ENCODE data around the gene MYO1A.

Gene MYO1A

DNA sequence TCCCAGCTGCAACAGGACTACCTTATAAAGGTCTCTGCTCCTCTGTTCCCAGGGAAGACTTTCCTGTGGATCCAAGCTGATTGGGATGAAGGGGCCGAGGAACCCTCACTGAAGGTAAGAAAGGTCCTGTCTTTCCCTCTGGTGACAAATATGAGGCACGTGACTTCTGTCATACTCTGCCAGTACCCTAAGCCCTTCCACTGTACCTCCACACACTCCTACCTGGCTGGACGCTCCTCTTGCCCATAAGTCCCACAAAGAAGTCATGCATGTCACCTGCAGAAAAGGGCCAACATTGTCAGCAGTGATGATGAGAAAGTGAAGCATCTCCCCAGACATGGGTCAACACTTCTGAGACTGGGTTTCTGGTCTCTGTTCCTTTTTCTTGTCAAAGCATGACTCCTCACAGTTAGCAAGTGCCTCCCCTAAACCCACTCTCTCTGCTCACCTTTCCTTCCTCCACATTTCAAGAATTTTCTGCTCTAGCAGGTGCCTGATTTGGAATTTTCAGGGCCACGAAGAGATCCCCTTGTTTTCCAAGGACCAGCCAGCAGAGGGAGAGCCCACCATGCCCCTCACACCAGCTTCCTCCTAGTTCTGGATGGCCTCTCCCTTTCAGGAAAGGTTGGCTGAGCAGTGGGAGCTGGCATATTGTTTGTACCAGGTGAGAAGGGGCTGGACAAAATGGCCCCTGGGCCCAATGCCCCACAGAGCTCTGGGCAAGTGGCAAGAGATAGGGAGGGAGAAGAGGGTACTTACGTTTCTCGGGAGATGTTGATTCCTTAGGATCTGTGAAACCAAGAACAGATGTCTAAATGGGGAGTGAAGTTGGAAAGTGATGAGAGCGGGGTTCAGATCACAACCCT is 37.1 kb downstream of the MYO1A start:
- DNase-seq = no peak

- no peak for DNase-seq
These were observed 38.2 kb downstream of the MYO1A start for GRCh38 chr12:57011438-57012424.

GRCh38 chr12:57010627-57011247 is 39.2 kb downstream of the MYO1A start:
- DNase-seq = no peak

DNA sequence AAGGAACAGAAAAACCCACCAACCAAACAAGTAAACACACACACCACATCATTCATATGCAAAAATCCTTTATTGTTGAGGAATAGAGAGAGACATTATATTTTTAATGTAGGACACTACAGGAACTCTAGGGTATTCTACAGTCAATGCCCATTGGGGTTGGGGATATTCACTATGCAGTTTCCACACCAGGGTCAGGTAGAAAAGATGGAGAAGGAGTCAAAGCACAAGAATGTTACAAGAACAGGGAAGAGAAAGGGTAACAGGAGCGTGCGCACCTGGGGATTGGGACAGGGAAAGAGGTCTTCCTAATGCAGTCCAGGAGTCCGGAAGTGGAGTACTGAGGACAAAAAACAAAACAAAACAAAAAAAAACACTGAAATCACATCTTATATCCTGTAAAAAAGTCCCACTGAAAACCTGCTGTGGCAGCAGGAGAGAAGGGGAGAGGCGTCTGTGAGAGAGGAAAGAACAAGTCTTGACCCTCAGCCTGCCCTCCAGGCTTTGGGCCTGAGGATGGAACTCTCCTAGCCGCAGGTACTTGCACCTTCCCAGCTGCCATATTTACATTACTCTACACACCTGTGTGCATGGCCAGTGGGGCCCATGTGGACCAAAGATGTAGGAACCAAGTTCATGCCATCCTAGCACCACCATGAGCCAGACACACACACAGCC is 39.8 kb downstream of the MYO1A start:
- no peak for DNase-seq

- peak; percentile 67 for DNase-seq
These were observed 41.8 kb downstream of the MYO1A start for GRCh38 chr12:57008178-57008577.

DNA sequence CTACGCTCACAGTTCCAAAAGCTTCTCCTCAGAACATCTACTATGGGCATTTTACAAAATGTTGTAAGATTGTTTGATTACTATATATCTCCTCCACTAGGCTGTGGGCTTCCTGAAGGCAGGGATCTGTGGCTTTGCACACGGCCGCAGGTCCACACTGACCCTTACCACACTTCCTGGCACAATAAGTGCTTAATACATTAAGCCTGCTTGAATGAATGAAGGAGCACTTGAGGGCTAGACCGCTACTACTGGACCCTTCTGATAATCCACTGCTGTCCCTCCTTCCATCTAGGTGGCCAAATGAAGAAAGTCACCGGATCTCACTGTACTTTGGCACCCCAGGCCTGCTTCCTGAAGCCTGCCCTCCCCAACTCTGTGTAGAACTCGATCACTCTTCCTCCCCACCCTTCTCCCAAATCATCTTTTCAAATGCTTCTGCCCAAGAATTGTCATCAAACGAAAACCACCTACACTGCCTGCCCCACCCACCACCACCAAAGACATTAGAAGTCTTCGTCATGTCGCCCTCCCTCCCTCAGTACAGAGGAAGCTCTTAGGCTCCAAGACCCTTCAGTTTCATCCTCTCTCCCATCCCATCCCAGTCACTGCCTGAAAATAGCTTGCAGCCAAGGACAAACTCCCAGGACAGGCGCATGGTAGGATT is 43.0 kb downstream of the MYO1A start:
- no peak for DNase-seq

DNA sequence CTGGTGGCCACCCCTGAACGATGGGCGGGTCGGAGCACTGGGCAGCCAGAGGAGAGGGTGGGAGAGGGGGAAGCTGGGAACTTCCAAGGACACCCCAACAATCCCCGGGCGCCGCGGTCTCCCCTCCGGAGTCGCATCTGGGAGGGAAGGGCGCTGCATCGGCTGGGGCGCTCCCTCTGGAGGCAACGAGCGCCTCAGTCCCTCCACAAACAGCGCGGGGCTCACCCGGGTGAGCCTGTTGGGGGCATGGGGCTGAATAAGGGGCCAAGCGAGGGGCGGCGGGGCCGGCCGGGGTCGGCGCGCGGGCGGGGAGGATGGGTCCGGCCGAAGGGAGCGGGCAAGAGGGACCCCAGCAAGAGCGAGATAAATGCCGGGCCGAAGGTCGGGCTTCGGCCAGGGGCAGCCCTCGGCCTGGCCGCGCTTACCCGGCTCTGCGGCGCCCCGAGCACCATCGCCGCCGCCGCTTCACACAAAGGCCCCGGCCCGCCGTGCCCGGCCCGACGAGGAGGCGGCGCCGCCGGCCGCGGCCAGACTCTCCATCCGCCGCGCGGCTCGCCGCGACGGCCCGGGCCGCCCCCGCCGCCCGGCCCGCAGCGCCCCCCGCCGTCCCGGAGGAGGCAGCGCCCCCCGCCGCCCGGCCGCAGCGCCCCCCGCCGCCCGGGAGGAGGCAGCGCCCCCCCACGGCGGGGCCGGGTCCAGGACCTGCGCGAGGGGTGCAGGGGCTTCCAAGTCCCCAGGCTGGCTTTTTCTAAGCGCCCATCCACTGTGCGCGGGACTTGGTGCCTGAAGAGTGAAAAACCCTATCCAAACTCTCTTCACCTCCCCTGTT is 43.7 kb downstream of the MYO1A start, which contains the start of gene ZBTB39:
TSS of gene ZBTB39 (minus strand) at position 567 of the 829 bp plus-strand sequence. CDS start 1,629 bp downstream, outside the sequence.
- peak; percentile 75 for DNase-seq

GRCh38 chr12:57004651-57005050 is 45.3 kb downstream of the MYO1A start:
- no peak for DNase-seq

DNA sequence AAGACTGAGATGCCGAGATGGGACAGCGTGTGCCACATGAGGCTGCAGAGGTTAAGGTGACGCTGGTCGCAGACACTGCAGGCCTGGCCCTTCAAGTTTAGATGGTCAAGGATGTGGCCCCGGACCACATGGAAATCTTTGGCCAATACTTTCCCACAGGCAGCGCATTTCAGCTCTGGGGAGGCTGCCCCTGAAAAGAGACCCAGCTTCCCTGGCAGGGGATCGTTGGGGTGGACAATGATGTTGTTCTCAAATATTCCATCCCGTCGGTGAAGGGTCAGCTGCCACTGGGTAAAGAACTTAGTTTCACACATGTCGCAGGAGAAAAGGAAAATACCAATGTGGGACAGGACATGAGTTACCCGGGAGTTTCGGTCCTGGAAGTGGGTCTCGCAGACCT is 46.5 kb downstream of the MYO1A start:
- no peak for DNase-seq

- DNase-seq = peak; percentile 52
These were observed 48.5 kb downstream of the MYO1A start for GRCh38 chr12:57001448-57001906.

GRCh38 chr12:57000393-57000792 is 49.5 kb downstream of the MYO1A start:
- no peak for DNase-seq

DNA sequence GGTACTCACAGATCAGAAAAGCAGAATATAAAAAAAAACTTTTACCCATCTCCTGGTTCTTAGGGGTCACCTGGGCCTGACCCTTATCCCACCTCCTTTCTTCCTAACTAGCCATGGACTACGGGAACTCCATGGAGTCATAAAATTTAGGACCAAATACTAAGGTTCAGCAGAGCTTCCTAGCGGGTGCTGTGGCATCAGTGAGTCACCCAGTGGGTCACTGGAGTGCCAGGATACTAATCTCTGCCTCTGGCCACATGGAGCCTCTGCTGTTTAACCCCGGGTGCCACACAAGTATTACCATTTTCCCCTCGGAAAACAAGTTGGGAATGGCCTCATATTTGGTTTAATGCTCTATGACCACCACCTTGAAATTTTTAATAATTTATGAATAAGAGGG is 50.5 kb downstream of the MYO1A start:
- DNase-seq = no peak

- no peak for DNase-seq
These were observed 50.9 kb downstream of the MYO1A start for GRCh38 chr12:56998981-56999380.

GRCh38 chr12:56998316-56998715 is 51.6 kb downstream of the MYO1A start:
- no peak for DNase-seq

DNA sequence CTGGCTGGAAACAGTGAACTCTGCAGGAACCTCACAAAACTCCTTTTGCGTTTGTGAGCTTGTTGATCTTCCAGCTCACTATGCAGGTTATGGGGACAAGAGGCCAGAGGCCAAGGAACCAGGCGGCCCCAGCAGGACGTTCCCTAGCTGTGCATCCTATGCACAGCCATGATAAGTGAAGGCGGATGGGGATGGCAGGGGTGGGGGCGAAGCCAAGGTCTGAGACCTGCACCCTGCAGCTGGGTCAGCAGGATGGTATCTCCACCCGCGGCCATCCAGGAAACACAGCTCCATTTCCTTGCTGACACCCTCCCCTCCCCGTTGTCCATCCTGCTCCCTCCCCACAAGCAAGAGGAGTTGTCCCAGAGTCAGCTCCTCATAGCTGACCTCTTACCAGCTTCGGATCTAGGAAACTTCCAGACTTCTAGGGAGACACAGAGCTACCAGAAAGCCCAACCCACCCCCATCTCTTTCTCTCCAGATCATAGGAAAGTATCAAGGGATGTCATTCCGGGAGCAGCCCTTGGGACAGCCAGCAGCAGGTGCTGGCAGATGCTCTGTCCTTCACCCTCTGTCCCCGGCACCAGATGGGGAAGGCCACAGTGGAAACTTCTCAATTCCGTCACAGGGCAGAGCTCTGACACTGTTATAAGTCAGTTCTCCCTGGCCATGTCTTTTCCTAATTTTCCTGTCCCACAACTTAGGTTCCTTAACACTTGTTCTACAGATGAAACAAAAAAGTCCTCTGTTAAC is 53.0 kb downstream of the MYO1A start:
- no peak for DNase-seq

- no peak for DNase-seq
These were observed 53.9 kb downstream of the MYO1A start for GRCh38 chr12:56995930-56996496.

DNA sequence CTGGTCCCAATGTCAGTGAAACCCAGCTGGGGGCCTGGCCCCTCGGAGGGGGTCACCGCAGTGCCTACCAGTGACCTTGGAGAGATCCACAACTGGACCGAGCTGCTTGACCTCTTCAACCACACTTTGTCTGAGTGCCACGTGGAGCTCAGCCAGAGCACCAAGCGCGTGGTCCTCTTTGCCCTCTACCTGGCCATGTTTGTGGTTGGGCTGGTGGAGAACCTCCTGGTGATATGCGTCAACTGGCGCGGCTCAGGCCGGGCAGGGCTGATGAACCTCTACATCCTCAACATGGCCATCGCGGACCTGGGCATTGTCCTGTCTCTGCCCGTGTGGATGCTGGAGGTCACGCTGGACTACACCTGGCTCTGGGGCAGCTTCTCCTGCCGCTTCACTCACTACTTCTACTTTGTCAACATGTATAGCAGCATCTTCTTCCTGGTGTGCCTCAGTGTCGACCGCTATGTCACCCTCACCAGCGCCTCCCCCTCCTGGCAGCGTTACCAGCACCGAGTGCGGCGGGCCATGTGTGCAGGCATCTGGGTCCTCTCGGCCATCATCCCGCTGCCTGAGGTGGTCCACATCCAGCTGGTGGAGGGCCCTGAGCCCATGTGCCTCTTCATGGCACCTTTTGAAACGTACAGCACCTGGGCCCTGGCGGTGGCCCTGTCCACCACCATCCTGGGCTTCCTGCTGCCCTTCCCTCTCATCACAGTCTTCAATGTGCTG is 54.6 kb downstream of the MYO1A start:
- DNase-seq = no peak

GRCh38 chr12:56994231-56994746 is 55.6 kb downstream of the MYO1A start:
- DNase-seq = no peak
